Measurements from ENCODE around the gene FAAP100. TPM values are rescaled to one million over a fixed set of nuclear protein-coding genes. Genes with fewer than 3 reads are reported as not detected.

The FAAP100 gene
- total and polyA plus RNA-seq, 4 donors: 8.8 to 48.4 (median 26.6) TPM

GRCh38 chr17:81578561-81579225 is 26.5 kb upstream of the FAAP100 start:
- Histone ChIP-seq H3K36me3 (ENCODE audit: control insufficient read depth in 1 of 2, insufficient read depth in 2 of 2, low read length in 1 of 2) (peaks cover 0 to 2% of the 10 kb centered on the region in 2 donors), H3K4me1 (ENCODE audit: control insufficient read depth in 1 of 2, insufficient read depth in 2 of 2, low read length in 2 of 2) (peaks cover 4% of the 10 kb centered on the region in 2 donors), H3K9me3 (ENCODE audit: control insufficient read depth, low read length) (no peaks in the 10 kb centered on the region), H3K4me3 (ENCODE audit: low read length in 2 of 2) (no peak overlapping the region), H3K27me3 (ENCODE audit: control insufficient read depth in 1 of 2, insufficient read depth in 2 of 2, low read length in 1 of 2) (no peaks in the 10 kb centered on the region), H3K27ac (ENCODE audit: low read depth in 1 of 2, low read length in 2 of 2) (no peak overlapping the region)
- 93% methylated on average over 6 of the region's 6 CpGs for WGBS, 2 donors
- no peak for DNase-seq
- intact Hi-C loops (cut with DNase I): no loop called here
- no peak for ATAC-seq (ENCODE audit: low FRiP score)

- no peak overlapping the region for H3K4me3 ChIP-seq (ENCODE audit: low read length in 2 of 2)
- no peaks in the 10 kb centered on the region for H3K9me3 ChIP-seq (ENCODE audit: control insufficient read depth, low read length)
- H3K27me3 ChIP-seq (ENCODE audit: control insufficient read depth in 1 of 2, insufficient read depth in 2 of 2, low read length in 1 of 2): no peaks in the 10 kb centered on the region
- intact Hi-C loops (cut with DNase I): no loop called here
- 93 to 94% methylated on average over 10 of the region's 10 CpGs for WGBS, 2 donors
- ATAC-seq (ENCODE audit: low FRiP score) (no peak), DNase-seq (no peak)
- H3K36me3 ChIP-seq (ENCODE audit: control insufficient read depth in 1 of 2, insufficient read depth in 2 of 2, low read length in 1 of 2): no peaks in the 10 kb centered on the region
- H3K4me1 ChIP-seq (ENCODE audit: control insufficient read depth in 1 of 2, insufficient read depth in 2 of 2, low read length in 2 of 2): peaks cover 4% of the 10 kb centered on the region in 2 donors
- no peak overlapping the region for H3K27ac ChIP-seq (ENCODE audit: low read depth in 1 of 2, low read length in 2 of 2)
Measured at GRCh38 chr17:81578038-81578441, 25.9 kb upstream of the FAAP100 start.

GRCh38 chr17:81577278-81578000 is 25.3 kb upstream of the FAAP100 start:
- Histone ChIP-seq H3K36me3 (ENCODE audit: control insufficient read depth in 1 of 2, insufficient read depth in 2 of 2, low read length in 1 of 2) (no peaks in the 10 kb centered on the region), H3K4me1 (ENCODE audit: control insufficient read depth in 1 of 2, insufficient read depth in 2 of 2, low read length in 2 of 2) (peaks cover 4% of the 10 kb centered on the region in 2 donors), H3K4me3 (ENCODE audit: low read length in 2 of 2) (no peak overlapping the region), H3K27me3 (ENCODE audit: control insufficient read depth in 1 of 2, insufficient read depth in 2 of 2, low read length in 1 of 2) (no peaks in the 10 kb centered on the region), H3K27ac (ENCODE audit: low read depth in 1 of 2, low read length in 2 of 2) (peak overlapping the region in 1 of 2 donors; percentile 87), H3K9me3 (ENCODE audit: control insufficient read depth, low read length) (no peaks in the 10 kb centered on the region)
- 68 to 81% methylated on average over 11 of the region's 11 CpGs for WGBS, 2 donors
- DNase-seq: no peak
- ATAC-seq (ENCODE audit: low FRiP score): no peak
- intact Hi-C loops (cut with DNase I): no loop called here

- Histone ChIP-seq H3K27me3 (ENCODE audit: control insufficient read depth in 1 of 2, insufficient read depth in 2 of 2, low read length in 1 of 2) (no peaks in the 10 kb centered on the region), H3K36me3 (ENCODE audit: control insufficient read depth in 1 of 2, insufficient read depth in 2 of 2, low read length in 1 of 2) (no peaks in the 10 kb centered on the region), H3K27ac (ENCODE audit: low read depth in 1 of 2, low read length in 2 of 2) (peak overlapping the region in 1 of 2 donors; percentile 87), H3K4me1 (ENCODE audit: control insufficient read depth in 1 of 2, insufficient read depth in 2 of 2, low read length in 2 of 2) (peaks cover 4% of the 10 kb centered on the region in 2 donors), H3K4me3 (ENCODE audit: low read length in 2 of 2) (no peak overlapping the region), H3K9me3 (ENCODE audit: control insufficient read depth, low read length) (no peaks in the 10 kb centered on the region)
- intact Hi-C loops (cut with DNase I): no loop called here
- no peak for ATAC-seq (ENCODE audit: low FRiP score)
- DNase-seq: no peak
- 26 to 30% methylated on average over 16 to 17 of the region's 17 CpGs for WGBS, 2 donors
Measured at GRCh38 chr17:81576621-81577277, 24.6 kb upstream of the FAAP100 start.

- Histone ChIP-seq H3K9me3 (ENCODE audit: control insufficient read depth, low read length) (no peaks in the 10 kb centered on the region), H3K27me3 (ENCODE audit: control insufficient read depth in 1 of 2, insufficient read depth in 2 of 2, low read length in 1 of 2) (no peaks in the 10 kb centered on the region), H3K4me3 (ENCODE audit: low read length in 2 of 2) (no peak overlapping the region), H3K36me3 (ENCODE audit: control insufficient read depth in 1 of 2, insufficient read depth in 2 of 2, low read length in 1 of 2) (no peaks in the 10 kb centered on the region), H3K4me1 (ENCODE audit: control insufficient read depth in 1 of 2, insufficient read depth in 2 of 2, low read length in 2 of 2) (peaks cover 4% of the 10 kb centered on the region in 2 donors), H3K27ac (ENCODE audit: low read depth in 1 of 2, low read length in 2 of 2) (no peak overlapping the region)
- intact Hi-C loops (cut with DNase I): no loop called here
- WGBS, 2 donors: 36 to 43% methylated on average over 3 of the region's 3 CpGs
- ATAC-seq (ENCODE audit: low FRiP score) (no peak), DNase-seq (no peak)
Measured at GRCh38 chr17:81575836-81576235, 23.7 kb upstream of the FAAP100 start.

- peaks cover 0 to 8% of the 10 kb centered on the region in 2 donors for H3K36me3 ChIP-seq (ENCODE audit: control insufficient read depth in 1 of 2, insufficient read depth in 2 of 2, low read length in 1 of 2)
- WGBS, 2 donors: 87 to 89% methylated on average over 8 of the region's 8 CpGs
Measured at GRCh38 chr17:81574643-81574956, 22.4 kb upstream of the FAAP100 start.

GRCh38 chr17:81573794-81574642 is 21.9 kb upstream of the FAAP100 start:
- 87% methylated on average over 17 of the region's 17 CpGs for WGBS, 2 donors
- Histone ChIP-seq H3K4me1 (ENCODE audit: control insufficient read depth in 1 of 2, insufficient read depth in 2 of 2, low read length in 2 of 2) (peaks cover 4% of the 10 kb centered on the region in 2 donors), H3K4me3 (ENCODE audit: low read length in 2 of 2) (no peak overlapping the region), H3K27ac (ENCODE audit: low read depth in 1 of 2, low read length in 2 of 2) (no peak overlapping the region), H3K36me3 (ENCODE audit: control insufficient read depth in 1 of 2, insufficient read depth in 2 of 2, low read length in 1 of 2) (peaks cover 0 to 8% of the 10 kb centered on the region in 2 donors), H3K9me3 (ENCODE audit: control insufficient read depth, low read length) (no peaks in the 10 kb centered on the region), H3K27me3 (ENCODE audit: control insufficient read depth in 1 of 2, insufficient read depth in 2 of 2, low read length in 1 of 2) (no peaks in the 10 kb centered on the region)
- ATAC-seq (ENCODE audit: low FRiP score): no peak
- DNase-seq: no peak
- intact Hi-C loops (cut with DNase I): no loop called here

More at GRCh38 chr17:81574643-81574956, 22.4 kb upstream of the FAAP100 start:
- Histone ChIP-seq H3K4me1 (ENCODE audit: control insufficient read depth in 1 of 2, insufficient read depth in 2 of 2, low read length in 2 of 2) (peaks cover 4% of the 10 kb centered on the region in 2 donors), H3K9me3 (ENCODE audit: control insufficient read depth, low read length) (no peaks in the 10 kb centered on the region), H3K27me3 (ENCODE audit: control insufficient read depth in 1 of 2, insufficient read depth in 2 of 2, low read length in 1 of 2) (no peaks in the 10 kb centered on the region), H3K27ac (ENCODE audit: low read depth in 1 of 2, low read length in 2 of 2) (no peak overlapping the region), H3K4me3 (ENCODE audit: low read length in 2 of 2) (no peak overlapping the region)
- no peak for ATAC-seq (ENCODE audit: low FRiP score)
- DNase-seq: no peak
- intact Hi-C loops (cut with DNase I): no loop called here

GRCh38 chr17:81572563-81573168 is 20.5 kb upstream of the FAAP100 start:
- H3K36me3 ChIP-seq (ENCODE audit: control insufficient read depth in 1 of 2, insufficient read depth in 2 of 2, low read length in 1 of 2): peaks cover 0 to 8% of the 10 kb centered on the region in 2 donors
- intact Hi-C loops (cut with DNase I): no loop called here
- 75 to 78% methylated on average over 12 of the region's 12 CpGs for WGBS, 2 donors

More at GRCh38 chr17:81572563-81573168, 20.5 kb upstream of the FAAP100 start:
- ATAC-seq (ENCODE audit: low FRiP score) (no peak), DNase-seq (no peak)
- no peak overlapping the region for H3K4me3 ChIP-seq (ENCODE audit: low read length in 2 of 2)
- H3K4me1 ChIP-seq (ENCODE audit: control insufficient read depth in 1 of 2, insufficient read depth in 2 of 2, low read length in 2 of 2): peaks cover 3 to 4% of the 10 kb centered on the region in 2 donors
- no peaks in the 10 kb centered on the region for H3K27me3 ChIP-seq (ENCODE audit: control insufficient read depth in 1 of 2, insufficient read depth in 2 of 2, low read length in 1 of 2)
- no peaks in the 10 kb centered on the region for H3K9me3 ChIP-seq (ENCODE audit: control insufficient read depth, low read length)
- H3K27ac ChIP-seq (ENCODE audit: low read depth in 1 of 2, low read length in 2 of 2): no peak overlapping the region

All from aorta (tissue), 5 donors.